Coronary artery (tissue), 2 donors: ENCODE measurements around the gene FER.

Source experiments
- DNase-seq: peaks from one replicate; pipeline ENCODE4 v3.0.0-alpha.2; 2017; ENCODE audit warnings: low spot score
- H3K27ac ChIP-seq, 2 donors: fragments of 200-600 bp; sonication (generic); one replicate each; pipeline ENCODE4 v1.5.1; 2016 to 2019
- H3K4me3 ChIP-seq: fragments of 200-600 bp; sonication (generic); 2 replicates; pipeline ENCODE4 v1.5.1; 2016; ENCODE audit warnings: mild to moderate bottlenecking, moderate library complexity
- CTCF ChIP-seq: fragments of 200-600 bp; sonication (generic); IDR thresholded peaks from one replicate; pipeline ENCODE4 v1.5.1; 2019; ENCODE audit warnings: antibody characterized with exemption

FER gene

GRCh38 chr5:108941746-108942145 lies 194.0 kb downstream of the FER start:
- no peak for TF ChIP-seq CTCF
- H3K4me3 ChIP-seq: no peak overlapping the region
- no peak overlapping the region for H3K27ac ChIP-seq
- DNase-seq: no peak

- Histone ChIP-seq H3K4me3 (no peak overlapping the region), H3K27ac (no peak overlapping the region)
- no peak for TF ChIP-seq CTCF
- no peak for DNase-seq
These were observed 195.0 kb downstream of the FER start for GRCh38 chr5:108942701-108943100.

GRCh38 chr5:108945094-108945493 lies 197.4 kb downstream of the FER start:
- H3K27ac ChIP-seq: no peak overlapping the region
- no peak overlapping the region for H3K4me3 ChIP-seq
- no peak for DNase-seq
- no peak for TF ChIP-seq CTCF

DNA sequence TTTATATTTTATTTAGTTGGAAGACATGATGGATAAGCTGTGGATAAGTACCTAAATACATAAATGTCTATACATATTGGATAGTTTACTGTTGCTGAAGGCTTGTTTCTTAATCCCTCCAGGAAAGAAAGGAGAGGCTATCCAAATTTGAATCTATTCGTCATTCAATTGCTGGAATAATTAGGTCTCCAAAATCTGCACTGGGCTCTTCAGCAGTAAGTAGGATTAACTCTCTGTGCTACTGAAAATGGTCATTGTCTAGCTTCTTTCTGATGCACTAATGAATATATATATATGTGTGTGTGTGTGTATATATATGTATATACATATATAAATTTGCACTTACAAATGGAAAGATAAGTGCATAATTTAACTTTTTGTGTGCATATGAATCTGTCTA lies 198.3 kb downstream of the FER start:
- Histone ChIP-seq H3K4me3 (no peak overlapping the region), H3K27ac (no peak overlapping the region)
- TF ChIP-seq CTCF: no peak
- no peak for DNase-seq

DNA sequence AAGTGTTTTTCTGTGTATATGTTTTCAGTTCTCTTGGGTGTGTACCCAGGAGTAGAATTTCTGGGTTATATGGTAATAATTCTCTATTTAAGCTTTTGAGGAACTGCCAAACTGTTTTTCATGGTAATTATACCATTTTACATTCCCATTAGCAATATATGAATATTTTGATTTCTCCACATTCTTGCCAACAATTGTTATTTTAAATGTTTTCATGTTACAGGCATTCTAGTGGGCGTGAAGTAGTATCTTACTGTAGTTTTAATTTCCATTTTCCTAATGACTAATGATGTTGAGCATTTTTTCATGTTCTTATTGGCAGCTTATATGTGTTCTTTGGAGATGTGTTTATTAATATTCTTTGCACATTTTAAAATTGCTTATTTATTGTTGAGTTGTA lies 199.5 kb downstream of the FER start:
- DNase-seq: no peak
- TF ChIP-seq CTCF: no peak
- Histone ChIP-seq H3K27ac (no peak overlapping the region), H3K4me3 (no peak overlapping the region)

DNA sequence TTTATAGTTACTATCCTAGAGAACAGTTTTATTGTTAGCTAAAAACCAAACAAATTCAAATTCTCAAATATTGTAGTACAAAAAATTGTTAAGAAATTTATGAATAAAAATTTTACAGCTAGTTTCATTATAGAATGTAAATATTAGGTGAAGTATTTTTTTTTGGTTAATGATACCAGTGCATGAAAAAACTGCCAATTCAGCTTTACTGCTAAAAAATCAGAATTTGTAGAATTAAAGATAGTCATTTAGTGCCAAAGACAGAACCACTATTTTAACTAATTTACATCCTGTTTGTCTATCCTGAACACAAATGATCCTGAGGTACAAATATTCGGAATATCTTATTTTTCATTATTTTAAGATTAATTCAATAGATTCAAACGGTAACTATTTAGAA lies 202.6 kb downstream of the FER start:
- no peak for TF ChIP-seq CTCF
- no peak overlapping the region for H3K27ac ChIP-seq
- H3K4me3 ChIP-seq: no peak overlapping the region
- DNase-seq: no peak

DNA sequence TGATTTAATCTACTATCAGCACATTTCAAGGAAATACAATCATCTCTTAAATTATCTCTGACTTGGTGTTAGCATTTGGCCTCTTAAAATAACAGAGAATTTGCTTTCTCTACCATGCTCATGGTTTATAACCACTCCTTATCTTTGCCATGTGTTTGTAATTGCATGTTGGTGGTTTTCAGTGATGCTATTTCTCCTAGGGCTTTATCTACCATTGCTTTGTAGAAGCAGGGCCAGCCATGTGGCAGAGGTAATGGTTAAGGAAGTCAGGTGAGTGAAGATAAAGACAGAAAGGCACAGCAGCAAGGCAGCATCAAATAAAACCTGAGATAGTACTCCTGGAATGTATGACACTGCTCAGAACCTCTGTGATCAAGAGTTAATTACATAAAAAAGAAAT lies 206.2 kb downstream of the FER start:
- TF ChIP-seq CTCF: no peak
- no peak for DNase-seq
- Histone ChIP-seq H3K27ac (no peak overlapping the region), H3K4me3 (no peak overlapping the region)
